Caco-2 (cell line): ENCODE measurements around the gene ZNF48. TPM values are rescaled to one million over a fixed set of nuclear protein-coding genes. Genes with fewer than 3 reads are reported as not detected.
A peak's percentile ranks its signal among the peaks of the same experiment; 100 is the strongest.
"Not testable (repeated sequence)": the region's sequence is repeated elsewhere in the genome, so short reads cannot be mapped to it uniquely, and the experiment has no call there.

Source experiments
- BruUV-seq: library from RNA; stranded (reverse); fragments of 400-500 nt; replicated peaks from 2 replicates; lab custom pipeline; 2021; lab: Mats Ljungman, UMichigan
- CTCF ChIA-PET: fragments of 300-600 bp; sonication (Branson Sonifier 250); formaldehyde crosslinking; loops from one replicate; lab custom pipeline; 2022; ENCODE audit warnings: antibody characterized with exemption; lab: Charles Lee
- POLR2A ChIA-PET: fragments of 300-600 bp; sonication (Branson Sonifier 250); formaldehyde crosslinking; loops from one replicate; lab custom pipeline; 2022; ENCODE audit warnings: antibody characterized with exemption; lab: Charles Lee
- DNase-seq, 2 experiments: peaks; one replicate each; pipeline versions ENCODE4 v3.0.0 to v3.0.0-alpha.2; 2020 to 2022
- H3K27me3 ChIP-seq: replicated peaks from 2 replicates; pipeline ENCODE4 v1.6.0; 2011; ENCODE audit warnings: low read length; ENCODE audit not compliant: control insufficient read depth, insufficient read depth
- H3K36me3 ChIP-seq: 2 replicates; pipeline ENCODE4 v1.5.1; 2011; ENCODE audit warnings: low read length; ENCODE audit not compliant: control insufficient read depth, insufficient read depth
- H3K4me1 ChIP-seq: fragments of 250-450 bp; sonication (Bioruptor Pico); 2 replicates; pipeline ENCODE4 v1.5.1; 2020; ENCODE audit warnings: mild to moderate bottlenecking
- H3K4me3 ChIP-seq: 2 replicates; pipeline ENCODE4 v1.5.1; 2011; ENCODE audit warnings: low read depth, mild to moderate bottlenecking, control low read depth, low read length
- H3K9me3 ChIP-seq: fragments of 250-450 bp; sonication (Bioruptor Pico); 2 replicates; pipeline ENCODE4 v1.5.1; 2020; ENCODE audit warnings: mild to moderate bottlenecking, moderate library complexity
- H3K27ac Mint-ChIP-seq: one replicate; pipeline ENCODE4 v1.8.0; 2022; ENCODE audit warnings: mixed read lengths; ENCODE audit not compliant: unreplicated experiment
- H3K27me3 Mint-ChIP-seq: one replicate; pipeline ENCODE4 v1.8.0; 2022; ENCODE audit warnings: mixed read lengths; ENCODE audit not compliant: insufficient read depth, unreplicated experiment
- H3K36me3 Mint-ChIP-seq: one replicate; pipeline ENCODE4 v1.8.0; 2022; ENCODE audit warnings: mild to moderate bottlenecking, mixed read lengths; ENCODE audit not compliant: insufficient read depth, unreplicated experiment
- H3K4me1 Mint-ChIP-seq: one replicate; pipeline ENCODE4 v1.8.0; 2022; ENCODE audit warnings: low read depth, mixed read lengths; ENCODE audit not compliant: unreplicated experiment
- H3K4me3 Mint-ChIP-seq: one replicate; pipeline ENCODE4 v1.8.0; 2022; ENCODE audit warnings: mild to moderate bottlenecking, moderate library complexity, mixed read lengths; ENCODE audit not compliant: unreplicated experiment
- H3K9me3 Mint-ChIP-seq: one replicate; pipeline ENCODE4 v1.8.0; 2022; ENCODE audit warnings: mixed read lengths; ENCODE audit not compliant: unreplicated experiment
- intact Hi-C: fragments of 100-400 bp; cut with micrococcal nuclease; formaldehyde crosslinking; loops from one replicate; pipeline ENCODE4 v1.10.0; 2022; ENCODE audit not compliant: unreplicated experiment
- total RNA-seq: library from RNA; stranded (reverse); gene quantifications from 2 replicates; pipeline ENCODE4 v1.2.3, GENCODE V29; 2022
- TF ChIP-seq, protein P1 (sequence below), 2 experiments: fragments of 200-600 bp in 1 of 2; IDR thresholded peaks; 1 replicate in 1 of 2; 2 replicates in 1 of 2; pipeline versions ENCODE4 v1.5.1 to v1.8.0; 2011 to 2022; ENCODE audit warnings: antibody characterized with exemption in 1 of 2, control low read depth in 1 of 2, inconsistent platforms in 1 of 2, low read depth in 1 of 2, low read length in 1 of 2, mild to moderate bottlenecking in 1 of 2, moderate library complexity in 1 of 2; ENCODE audit not compliant: insufficient read depth in 1 of 2, severe bottlenecking in 1 of 2, unreplicated experiment in 1 of 2

Gene ZNF48
- total RNA-seq, 1 experiment from 2014 or later = 13.4 TPM

DNA sequence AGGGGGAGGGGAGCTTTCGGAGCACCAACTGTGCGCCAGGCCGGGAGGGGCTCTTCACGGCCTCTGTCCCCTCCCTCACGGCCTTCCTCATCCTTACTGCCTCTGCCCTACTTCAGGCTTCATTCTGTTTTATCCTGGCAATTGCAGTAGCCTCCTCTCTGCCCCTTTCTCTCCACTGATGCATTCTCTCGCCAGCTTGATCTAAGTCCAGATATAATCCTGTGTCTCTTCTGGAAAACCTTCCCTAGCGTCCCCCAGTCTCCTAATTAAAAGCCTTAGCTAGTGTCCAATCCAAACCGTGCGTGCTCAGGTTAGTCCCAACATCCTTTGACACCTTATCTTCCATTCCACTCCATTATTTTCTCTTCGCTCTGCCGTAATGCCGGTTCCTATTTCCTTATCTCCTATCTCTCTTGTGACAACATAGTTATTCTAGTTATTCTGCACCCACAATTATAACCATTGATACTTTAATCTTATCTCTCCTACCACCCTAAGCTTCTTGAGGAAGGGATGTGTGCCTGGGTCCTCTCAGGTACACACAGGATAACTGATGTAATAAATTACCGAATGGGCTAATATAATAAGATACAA, 869 bp downstream of the ZNF48 start:
- TF ChIP-seq, protein P1, sequence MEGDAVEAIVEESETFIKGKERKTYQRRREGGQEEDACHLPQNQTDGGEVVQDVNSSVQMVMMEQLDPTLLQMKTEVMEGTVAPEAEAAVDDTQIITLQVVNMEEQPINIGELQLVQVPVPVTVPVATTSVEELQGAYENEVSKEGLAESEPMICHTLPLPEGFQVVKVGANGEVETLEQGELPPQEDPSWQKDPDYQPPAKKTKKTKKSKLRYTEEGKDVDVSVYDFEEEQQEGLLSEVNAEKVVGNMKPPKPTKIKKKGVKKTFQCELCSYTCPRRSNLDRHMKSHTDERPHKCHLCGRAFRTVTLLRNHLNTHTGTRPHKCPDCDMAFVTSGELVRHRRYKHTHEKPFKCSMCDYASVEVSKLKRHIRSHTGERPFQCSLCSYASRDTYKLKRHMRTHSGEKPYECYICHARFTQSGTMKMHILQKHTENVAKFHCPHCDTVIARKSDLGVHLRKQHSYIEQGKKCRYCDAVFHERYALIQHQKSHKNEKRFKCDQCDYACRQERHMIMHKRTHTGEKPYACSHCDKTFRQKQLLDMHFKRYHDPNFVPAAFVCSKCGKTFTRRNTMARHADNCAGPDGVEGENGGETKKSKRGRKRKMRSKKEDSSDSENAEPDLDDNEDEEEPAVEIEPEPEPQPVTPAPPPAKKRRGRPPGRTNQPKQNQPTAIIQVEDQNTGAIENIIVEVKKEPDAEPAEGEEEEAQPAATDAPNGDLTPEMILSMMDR (IDR thresholded peaks at IDR 0.05; ENCODE audit: insufficient read depth in 1 of 2, low read depth in 1 of 2, low read length in 1 of 2, severe bottlenecking in 1 of 2, unreplicated experiment in 1 of 2) = no peak
- peaks cover 19% of the 10 kb centered on the region for H3K4me1 Mint-ChIP-seq
- Histone ChIP-seq H3K9me3 (no peaks in the 10 kb centered on the region), H3K4me3 (peak overlapping the region; percentile 88), H3K27me3 (no peaks in the 10 kb centered on the region), H3K4me1 (peaks cover 6% of the 10 kb centered on the region; the same call in 1 of the 2 replicates), H3K36me3 (no peaks in the 10 kb centered on the region)
- intact Hi-C loops = loop anchor here (1.0 to 2.0 kb wide), 2 partner anchors 13 to 17 kb away; no protein-coding TSS in a partner anchor
- peak overlapping the region; percentile 33 for H3K27ac Mint-ChIP-seq
- POLR2A ChIA-PET = interaction anchor here (1.1 to 2.6 kb wide), 5 partner anchors 11 to 34 kb away, joined by 3 to 20 read pairs (median 7); partner anchors contain the start of genes DCTPP1, TBC1D10B and ZNF771
- BruUV-seq = no TSS peak
- H3K36me3 Mint-ChIP-seq = peaks cover 14% of the 10 kb centered on the region
- no peaks in the 10 kb centered on the region for H3K9me3 Mint-ChIP-seq
- CTCF ChIA-PET = interaction anchor here (1.5 to 2.3 kb wide), 7 partner anchors 11 to 41 kb away, joined by 5 to 27 read pairs (median 14); partner anchors contain the start of genes CD2BP2, DCTPP1, TBC1D10B and ZNF771
- no peaks in the 10 kb centered on the region for H3K27me3 Mint-ChIP-seq
- DNase-seq = no peak
- H3K4me3 Mint-ChIP-seq = peak overlapping the region; percentile 82

DNA sequence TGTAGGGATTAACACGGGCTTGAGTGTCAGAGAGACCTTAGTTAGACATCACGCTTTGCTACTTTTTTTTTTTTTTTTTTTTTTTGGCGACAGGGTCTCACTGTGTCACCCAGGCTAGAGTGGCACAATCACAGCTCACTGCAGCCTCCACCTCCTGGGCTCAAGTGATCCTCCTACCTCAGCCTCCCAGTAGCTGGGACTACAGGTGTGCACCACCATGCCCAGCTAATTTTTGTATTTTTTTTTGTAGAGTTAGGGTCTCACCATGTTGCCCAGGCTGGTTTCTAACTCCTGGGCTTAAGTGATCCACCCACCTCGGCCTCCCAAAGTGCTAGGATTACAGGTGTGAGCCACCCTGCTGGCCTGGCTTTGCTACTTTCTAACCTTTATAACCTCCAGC, 1.4 kb downstream of the ZNF48 start:
- intact Hi-C loops, H3K27me3 ChIP-seq, H3K9me3 ChIP-seq, DNase-seq, H3K36me3 ChIP-seq, H3K9me3 Mint-ChIP-seq, H3K27me3 Mint-ChIP-seq: not testable (repeated sequence)
- BruUV-seq = TSS peak; percentile 70
- Histone ChIP-seq H3K4me1 (peaks cover 11% of the 10 kb centered on the region), H3K4me3 (peak overlapping the region; percentile 88)
- Mint-ChIP-seq H3K27ac (peak overlapping the region; percentile 33), H3K36me3 (peaks cover 14% of the 10 kb centered on the region), H3K4me1 (peaks cover 23% of the 10 kb centered on the region), H3K4me3 (peak overlapping the region; percentile 82)
- CTCF ChIA-PET = interaction anchor here (1.9 to 2.3 kb wide), 4 partner anchors 10 to 33 kb away, joined by 11 to 27 read pairs (median 15); partner anchors contain the start of genes DCTPP1 and ZNF771
- POLR2A ChIA-PET = interaction anchor here (1.1 to 2.6 kb wide), 4 partner anchors 11 to 26 kb away, joined by 3 to 20 read pairs (median 10); partner anchors contain the start of genes TBC1D10B and ZNF771

DNA sequence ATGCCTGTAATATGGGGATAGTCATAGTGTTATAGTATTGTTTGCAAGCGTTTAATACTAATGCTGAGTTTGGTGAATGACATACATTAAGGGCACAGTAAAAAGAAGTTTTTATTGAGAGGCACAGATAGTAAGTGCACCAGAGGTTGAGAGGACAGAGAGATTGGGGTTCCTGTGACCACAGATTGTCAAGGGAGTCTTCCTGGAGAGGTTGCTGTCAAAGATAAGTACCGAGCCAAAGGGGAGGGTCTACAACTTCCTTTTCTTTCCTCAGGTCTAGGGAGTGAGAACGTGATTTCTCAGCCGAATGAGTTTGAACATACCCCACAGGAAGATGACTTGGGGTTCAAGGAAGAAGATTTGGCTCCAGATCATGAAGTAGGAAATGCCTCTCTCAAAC, 1.8 kb downstream of the ZNF48 start:
- Mint-ChIP-seq H3K4me3 (peak overlapping the region; percentile 82), H3K36me3 (peaks cover 14% of the 10 kb centered on the region), H3K27me3 (no peaks in the 10 kb centered on the region), H3K9me3 (no peaks in the 10 kb centered on the region), H3K4me1 (peaks cover 27% of the 10 kb centered on the region), H3K27ac (no peak overlapping the region)
- ChIA-PET POLR2A (no interaction called here), CTCF (no interaction called here)
- no peak overlapping the region for H3K4me3 ChIP-seq
- intact Hi-C loops = no loop called here
- H3K36me3 ChIP-seq = no peaks in the 10 kb centered on the region
- H3K4me1 ChIP-seq = peaks cover 15% of the 10 kb centered on the region
- H3K9me3 ChIP-seq = no peaks in the 10 kb centered on the region
- DNase-seq = no peak
- TF ChIP-seq, protein P1 (IDR thresholded peaks at IDR 0.05; ENCODE audit: insufficient read depth in 1 of 2, low read depth in 1 of 2, low read length in 1 of 2, severe bottlenecking in 1 of 2, unreplicated experiment in 1 of 2) = no peak
- no TSS peak for BruUV-seq
- no peaks in the 10 kb centered on the region for H3K27me3 ChIP-seq
